Testis (tissue), 2 donors: ENCODE data around the gene QSOX1.

Source experiments
- POLR2A ChIP-seq: fragments of 450-650 bp; IDR thresholded peaks from one replicate; pipeline ENCODE4 v1.6.1; 2017; ENCODE audit warnings: antibody characterized with exemption, mild to moderate bottlenecking, moderate library complexity
- TF ChIP-seq, protein P1 (sequence below), 3 experiments: fragments of 450-650 bp in 2 of 3; fragments of 200-600 bp in 1 of 3; sonication (generic) in 1 of 3; IDR thresholded peaks; one replicate each; pipeline ENCODE4 v1.5.1; 2016 to 2019; ENCODE audit warnings: antibody characterized with exemption in 3 of 3, mild to moderate bottlenecking in 2 of 3, moderate library complexity in 1 of 3

GRCh38 chr1:180247061-180247460 is 92.4 kb downstream of the QSOX1 start:
- TF ChIP-seq, protein P1, sequence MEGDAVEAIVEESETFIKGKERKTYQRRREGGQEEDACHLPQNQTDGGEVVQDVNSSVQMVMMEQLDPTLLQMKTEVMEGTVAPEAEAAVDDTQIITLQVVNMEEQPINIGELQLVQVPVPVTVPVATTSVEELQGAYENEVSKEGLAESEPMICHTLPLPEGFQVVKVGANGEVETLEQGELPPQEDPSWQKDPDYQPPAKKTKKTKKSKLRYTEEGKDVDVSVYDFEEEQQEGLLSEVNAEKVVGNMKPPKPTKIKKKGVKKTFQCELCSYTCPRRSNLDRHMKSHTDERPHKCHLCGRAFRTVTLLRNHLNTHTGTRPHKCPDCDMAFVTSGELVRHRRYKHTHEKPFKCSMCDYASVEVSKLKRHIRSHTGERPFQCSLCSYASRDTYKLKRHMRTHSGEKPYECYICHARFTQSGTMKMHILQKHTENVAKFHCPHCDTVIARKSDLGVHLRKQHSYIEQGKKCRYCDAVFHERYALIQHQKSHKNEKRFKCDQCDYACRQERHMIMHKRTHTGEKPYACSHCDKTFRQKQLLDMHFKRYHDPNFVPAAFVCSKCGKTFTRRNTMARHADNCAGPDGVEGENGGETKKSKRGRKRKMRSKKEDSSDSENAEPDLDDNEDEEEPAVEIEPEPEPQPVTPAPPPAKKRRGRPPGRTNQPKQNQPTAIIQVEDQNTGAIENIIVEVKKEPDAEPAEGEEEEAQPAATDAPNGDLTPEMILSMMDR (IDR thresholded peaks at IDR 0.05), result no peak
- no peak for TF ChIP-seq POLR2A
